ENCODE data around the gene SCML2.

GRCh38 chrX:18271725-18272124, 82.8 kb downstream of the SCML2 start:
- TF ChIP-seq DMTF1 (CRISPR knock-in tag; IDR thresholded peaks at IDR 0.05) (no peak), ZNF703 (CRISPR knock-in tag; IDR thresholded peaks at IDR 0.05; ENCODE audit: borderline replicate concordance) (no peak), ZNF768 (CRISPR knock-in tag; IDR thresholded peaks at IDR 0.05) (no peak), ZNF20 (CRISPR knock-in tag; IDR thresholded peaks at IDR 0.05) (no peak), JUN (CRISPR knock-in tag; IDR thresholded peaks at IDR 0.05) (no peak), ATF3 (CRISPR knock-in tag; IDR thresholded peaks at IDR 0.05) (no peak), RAD21 (CRISPR knock-in tag; IDR thresholded peaks at IDR 0.05) (no peak), POLR2AphosphoS2 (IDR thresholded peaks at IDR 0.05; ENCODE audit: low read depth, low read length) (no peak)
- TF ChIP-seq, protein P1, sequence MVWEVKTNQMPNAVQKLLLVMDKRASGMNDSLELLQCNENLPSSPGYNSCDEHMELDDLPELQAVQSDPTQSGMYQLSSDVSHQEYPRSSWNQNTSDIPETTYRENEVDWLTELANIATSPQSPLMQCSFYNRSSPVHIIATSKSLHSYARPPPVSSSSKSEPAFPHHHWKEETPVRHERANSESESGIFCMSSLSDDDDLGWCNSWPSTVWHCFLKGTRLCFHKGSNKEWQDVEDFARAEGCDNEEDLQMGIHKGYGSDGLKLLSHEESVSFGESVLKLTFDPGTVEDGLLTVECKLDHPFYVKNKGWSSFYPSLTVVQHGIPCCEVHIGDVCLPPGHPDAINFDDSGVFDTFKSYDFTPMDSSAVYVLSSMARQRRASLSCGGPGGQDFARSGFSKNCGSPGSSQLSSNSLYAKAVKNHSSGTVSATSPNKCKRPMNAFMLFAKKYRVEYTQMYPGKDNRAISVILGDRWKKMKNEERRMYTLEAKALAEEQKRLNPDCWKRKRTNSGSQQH (CRISPR knock-in tag; IDR thresholded peaks at IDR 0.05; ENCODE audit: low read depth): no peak
- TF ChIP-seq, protein P2, sequence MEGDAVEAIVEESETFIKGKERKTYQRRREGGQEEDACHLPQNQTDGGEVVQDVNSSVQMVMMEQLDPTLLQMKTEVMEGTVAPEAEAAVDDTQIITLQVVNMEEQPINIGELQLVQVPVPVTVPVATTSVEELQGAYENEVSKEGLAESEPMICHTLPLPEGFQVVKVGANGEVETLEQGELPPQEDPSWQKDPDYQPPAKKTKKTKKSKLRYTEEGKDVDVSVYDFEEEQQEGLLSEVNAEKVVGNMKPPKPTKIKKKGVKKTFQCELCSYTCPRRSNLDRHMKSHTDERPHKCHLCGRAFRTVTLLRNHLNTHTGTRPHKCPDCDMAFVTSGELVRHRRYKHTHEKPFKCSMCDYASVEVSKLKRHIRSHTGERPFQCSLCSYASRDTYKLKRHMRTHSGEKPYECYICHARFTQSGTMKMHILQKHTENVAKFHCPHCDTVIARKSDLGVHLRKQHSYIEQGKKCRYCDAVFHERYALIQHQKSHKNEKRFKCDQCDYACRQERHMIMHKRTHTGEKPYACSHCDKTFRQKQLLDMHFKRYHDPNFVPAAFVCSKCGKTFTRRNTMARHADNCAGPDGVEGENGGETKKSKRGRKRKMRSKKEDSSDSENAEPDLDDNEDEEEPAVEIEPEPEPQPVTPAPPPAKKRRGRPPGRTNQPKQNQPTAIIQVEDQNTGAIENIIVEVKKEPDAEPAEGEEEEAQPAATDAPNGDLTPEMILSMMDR (CRISPR knock-in tag; IDR thresholded peaks at IDR 0.05): no peak

Data from HepG2 (cell line).